ENCODE measurements around the gene MYO6.

Gene MYO6

DNA sequence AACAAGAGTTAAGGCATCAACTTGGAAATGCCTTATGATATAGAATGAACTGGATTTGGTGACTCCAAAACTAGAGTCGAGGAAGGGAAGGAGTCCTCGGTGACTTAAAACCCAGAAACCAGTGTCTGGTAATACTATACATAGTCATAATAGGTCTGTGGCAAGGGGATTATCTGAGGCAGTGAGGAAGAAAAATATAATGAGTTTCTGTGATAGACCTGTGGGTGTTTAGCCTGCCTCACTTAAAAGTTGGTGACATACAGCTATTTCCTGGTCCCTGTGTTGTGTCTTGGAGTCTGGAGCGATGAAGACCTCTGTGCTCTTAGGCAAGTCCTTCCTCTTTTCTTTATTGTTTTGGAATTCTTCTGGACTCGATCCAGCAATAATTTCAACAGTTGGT, 5.1 kb upstream of the MYO6 start:
- DNase-seq (ENCODE audit: low read depth), result no peak
- no peak overlapping the region for H3K4me3 ChIP-seq (ENCODE audit: low read length)
- TF ChIP-seq, protein P1, sequence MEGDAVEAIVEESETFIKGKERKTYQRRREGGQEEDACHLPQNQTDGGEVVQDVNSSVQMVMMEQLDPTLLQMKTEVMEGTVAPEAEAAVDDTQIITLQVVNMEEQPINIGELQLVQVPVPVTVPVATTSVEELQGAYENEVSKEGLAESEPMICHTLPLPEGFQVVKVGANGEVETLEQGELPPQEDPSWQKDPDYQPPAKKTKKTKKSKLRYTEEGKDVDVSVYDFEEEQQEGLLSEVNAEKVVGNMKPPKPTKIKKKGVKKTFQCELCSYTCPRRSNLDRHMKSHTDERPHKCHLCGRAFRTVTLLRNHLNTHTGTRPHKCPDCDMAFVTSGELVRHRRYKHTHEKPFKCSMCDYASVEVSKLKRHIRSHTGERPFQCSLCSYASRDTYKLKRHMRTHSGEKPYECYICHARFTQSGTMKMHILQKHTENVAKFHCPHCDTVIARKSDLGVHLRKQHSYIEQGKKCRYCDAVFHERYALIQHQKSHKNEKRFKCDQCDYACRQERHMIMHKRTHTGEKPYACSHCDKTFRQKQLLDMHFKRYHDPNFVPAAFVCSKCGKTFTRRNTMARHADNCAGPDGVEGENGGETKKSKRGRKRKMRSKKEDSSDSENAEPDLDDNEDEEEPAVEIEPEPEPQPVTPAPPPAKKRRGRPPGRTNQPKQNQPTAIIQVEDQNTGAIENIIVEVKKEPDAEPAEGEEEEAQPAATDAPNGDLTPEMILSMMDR (conservative IDR thresholded peaks at IDR 0.05; ENCODE audit: low read depth, low read length), result no peak

- TF ChIP-seq, protein P1 (conservative IDR thresholded peaks at IDR 0.05; ENCODE audit: low read depth, low read length), result no peak
- H3K4me3 ChIP-seq (ENCODE audit: low read length), result no peak overlapping the region
- DNase-seq (ENCODE audit: low read depth), result no peak
Observed at GRCh38 chr6:75745404-75745803, 3.6 kb upstream of the MYO6 start.

- DNase-seq (ENCODE audit: low read depth), result no peak
- TF ChIP-seq, protein P1 (conservative IDR thresholded peaks at IDR 0.05; ENCODE audit: low read depth, low read length), result no peak
- H3K4me3 ChIP-seq (ENCODE audit: low read length), result no peak overlapping the region
Observed at GRCh38 chr6:75746221-75746620, 2.8 kb upstream of the MYO6 start.

GRCh38 chr6:75747152-75747992, 1.7 kb upstream of the MYO6 start:
- H3K4me3 ChIP-seq (ENCODE audit: low read length), result no peak overlapping the region
- TF ChIP-seq, protein P1 (conservative IDR thresholded peaks at IDR 0.05; ENCODE audit: low read depth, low read length), result no peak
- no peak for DNase-seq (ENCODE audit: low read depth)

- DNase-seq (ENCODE audit: low read depth), result no peak
- TF ChIP-seq, protein P1 (conservative IDR thresholded peaks at IDR 0.05; ENCODE audit: low read depth, low read length), result no peak
Observed at GRCh38 chr6:75748003-75748742, 866 bp upstream of the MYO6 start.

DNA sequence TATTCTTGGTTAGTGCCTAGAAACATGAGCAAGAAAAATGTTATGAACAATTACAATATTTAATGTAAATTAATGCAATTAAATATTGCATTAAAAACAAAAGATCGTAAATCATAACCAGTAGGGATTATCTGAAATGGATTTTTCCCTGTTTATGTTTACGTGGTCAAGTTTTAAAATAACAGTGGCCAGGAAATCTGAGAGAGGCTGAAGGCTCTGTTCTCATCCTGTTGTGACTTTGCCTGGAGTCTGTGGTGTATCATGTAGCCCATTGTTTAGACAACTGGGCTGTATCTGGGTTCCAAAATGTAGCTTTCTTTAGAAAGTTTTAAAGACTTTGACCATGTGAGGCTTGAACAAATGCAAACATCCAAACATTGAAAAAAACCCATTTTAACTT, 2.4 kb downstream of the MYO6 start:
- no peak overlapping the region for H3K4me3 ChIP-seq (ENCODE audit: low read length)

More at GRCh38 chr6:75748003-75748742, 866 bp upstream of the MYO6 start:
- H3K4me3 ChIP-seq (ENCODE audit: low read length), result peak overlapping the region; percentile 86

More for the DNA sequence above, 2.4 kb downstream of the MYO6 start:
- TF ChIP-seq, protein P1 (conservative IDR thresholded peaks at IDR 0.05; ENCODE audit: low read depth, low read length), result no peak
- no peak for DNase-seq (ENCODE audit: low read depth)
